GM18508 (cell line): ENCODE results near the gene SGIP1.
"Not testable (repeated sequence)": the region's sequence is repeated elsewhere in the genome, so short reads cannot be mapped to it uniquely, and the experiment has no call there.

Experiments
- ATAC-seq: cut with Tn5 transposase; IDR thresholded peaks from one replicate; pipeline ENCODE4 v1.9.1; 2021; ENCODE audit warnings: moderate number of reproducible peaks; ENCODE audit not compliant: insufficient read depth, unreplicated experiment

The SGIP1 gene

GRCh38 chr1:66725885-66726665 is 192.1 kb downstream of the SGIP1 start:
- ATAC-seq: peak; percentile 45

GRCh38 chr1:66728021-66728420 is 194.1 kb downstream of the SGIP1 start:
- no peak for ATAC-seq

DNA sequence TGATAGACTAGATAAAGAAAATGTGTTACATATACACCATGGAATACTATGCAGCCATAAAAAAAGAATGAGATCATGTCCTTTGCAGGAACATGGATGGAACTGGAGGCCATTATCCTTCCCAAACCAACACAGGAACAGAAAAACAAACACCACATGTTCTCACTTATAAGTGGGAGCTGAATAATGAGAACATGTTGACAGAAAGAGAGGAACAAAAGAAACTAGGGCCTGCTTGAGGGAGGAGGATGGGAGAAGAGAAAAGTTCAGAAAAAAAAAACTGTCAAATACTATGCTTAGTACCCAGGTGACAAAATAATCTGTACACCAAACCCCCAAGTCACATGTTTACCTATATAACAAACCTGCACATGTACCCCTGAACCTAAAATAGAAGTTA is 194.8 kb downstream of the SGIP1 start:
- ATAC-seq: not testable (repeated sequence)

- no peak for ATAC-seq
These were observed 195.2 kb downstream of the SGIP1 start for GRCh38 chr1:66729119-66729518.

- no peak for ATAC-seq
These were observed 195.6 kb downstream of the SGIP1 start for GRCh38 chr1:66729523-66729922.

- no peak for ATAC-seq
These were observed 196.5 kb downstream of the SGIP1 start for GRCh38 chr1:66730462-66730861.

GRCh38 chr1:66731170-66731865 is 197.4 kb downstream of the SGIP1 start:
- ATAC-seq: no peak

GRCh38 chr1:66732407-66733166 is 198.6 kb downstream of the SGIP1 start:
- ATAC-seq: peak; percentile 53

- no peak for ATAC-seq
These were observed 199.5 kb downstream of the SGIP1 start for GRCh38 chr1:66733348-66734017.

DNA sequence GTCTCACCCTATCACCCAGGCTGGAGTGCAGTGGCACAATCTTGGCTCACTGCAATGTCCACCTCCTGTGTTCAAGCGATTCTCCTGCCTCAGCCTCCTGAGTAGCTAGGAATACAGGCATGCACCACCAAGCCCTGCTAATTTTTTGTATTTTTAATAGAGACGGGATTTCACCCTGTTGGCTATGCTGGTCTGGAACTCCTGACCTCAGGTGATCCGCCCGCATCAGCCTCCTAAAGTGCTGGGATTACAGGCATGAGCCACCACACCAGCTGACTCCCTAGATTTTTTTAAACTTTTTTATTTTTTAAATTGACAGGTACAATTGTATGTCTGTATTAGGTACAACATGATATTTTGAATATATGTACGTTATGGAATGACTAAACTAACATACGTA is 200.6 kb downstream of the SGIP1 start:
- ATAC-seq: not testable (repeated sequence)

- no peak for ATAC-seq
These were observed 203.9 kb downstream of the SGIP1 start for GRCh38 chr1:66737836-66738235.

- ATAC-seq: peak; percentile 77
These were observed 205.6 kb downstream of the SGIP1 start for GRCh38 chr1:66739401-66740157.

- ATAC-seq: no peak
These were observed 211.5 kb downstream of the SGIP1 start for GRCh38 chr1:66745451-66745850.

- no peak for ATAC-seq
These were observed 213.5 kb downstream of the SGIP1 start for GRCh38 chr1:66747501-66747900.

- ATAC-seq: no peak
These were observed 216.6 kb downstream of the SGIP1 start for GRCh38 chr1:66750577-66750976.

GRCh38 chr1:66751160-66751559 is 217.2 kb downstream of the SGIP1 start:
- no peak for ATAC-seq

- ATAC-seq: no peak
These were observed 218.1 kb downstream of the SGIP1 start, which contains the start of gene DYNLT5 for GRCh38 chr1:66752000-66752592. Gene DYNLT5, plus strand, starts transcription at chr1:66752459. Its CDS starts 2,200 bp downstream, at chr1:66754659.

GRCh38 chr1:66752671-66753371 is 218.9 kb downstream of the SGIP1 start:
- no peak for ATAC-seq
